ENCODE results near the gene STK17A.
"Not testable (repeated sequence)": the region's sequence is repeated elsewhere in the genome, so short reads cannot be mapped to it uniquely, and the experiment has no call there.

Gene STK17A

DNA sequence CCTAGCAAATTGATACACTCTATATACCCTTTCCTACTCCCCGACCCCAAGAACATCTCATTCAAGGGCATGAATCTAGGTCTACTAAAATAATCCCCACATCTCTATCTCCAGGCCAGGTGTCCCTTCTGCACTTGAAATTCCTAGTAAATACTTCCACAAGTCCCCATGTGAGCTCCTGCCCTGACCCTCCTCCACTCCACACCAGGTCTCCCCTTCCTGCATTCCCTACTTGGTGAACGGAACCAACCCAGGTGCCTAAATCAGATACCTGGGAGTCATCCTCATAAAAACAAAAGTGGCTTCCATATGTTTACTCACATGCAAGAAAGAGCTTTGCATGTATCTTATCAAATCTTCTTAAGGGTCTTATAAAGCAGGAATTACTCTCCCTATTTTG is 77.2 kb downstream of the STK17A start:
- DNase-seq = no peak

DNA sequence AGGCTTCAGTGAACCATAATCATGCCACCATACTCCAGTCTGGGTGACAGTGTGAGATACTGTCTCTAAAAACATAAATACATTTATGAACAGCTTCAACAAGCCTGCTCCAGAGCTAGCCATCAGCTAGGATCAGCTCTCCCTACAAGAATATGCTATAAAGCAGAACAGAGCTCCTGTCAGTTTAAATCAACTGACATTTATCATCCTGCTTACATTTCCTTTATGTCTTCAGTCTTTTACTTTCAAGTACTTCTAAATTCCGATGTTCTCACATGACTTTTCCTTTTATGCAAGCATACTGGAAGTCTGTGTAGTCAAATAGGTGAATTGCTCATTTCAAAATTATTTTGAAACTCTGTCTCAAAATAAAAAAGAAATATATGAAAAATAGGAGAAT is 81.8 kb downstream of the STK17A start:
- DNase-seq = no peak

DNA sequence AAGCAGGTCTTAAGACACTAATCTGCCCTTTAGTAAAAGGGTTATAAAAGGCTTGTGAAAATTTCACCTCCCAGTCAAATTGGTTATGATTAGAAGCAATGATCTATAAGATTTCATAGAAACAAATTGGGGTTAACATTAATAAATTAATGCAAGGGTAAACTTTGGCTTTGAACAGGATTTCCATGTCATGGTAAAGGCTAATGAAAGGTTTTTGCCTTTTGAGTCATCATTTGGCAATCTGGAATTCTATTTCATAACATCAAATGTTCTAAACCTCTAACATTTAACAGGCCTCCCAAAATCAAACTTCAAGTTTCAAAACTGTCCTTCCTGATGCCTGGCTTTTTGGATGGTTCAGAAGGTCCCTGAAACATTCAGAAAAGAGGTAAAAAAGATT is 84.0 kb downstream of the STK17A start:
- DNase-seq = no peak

DNA sequence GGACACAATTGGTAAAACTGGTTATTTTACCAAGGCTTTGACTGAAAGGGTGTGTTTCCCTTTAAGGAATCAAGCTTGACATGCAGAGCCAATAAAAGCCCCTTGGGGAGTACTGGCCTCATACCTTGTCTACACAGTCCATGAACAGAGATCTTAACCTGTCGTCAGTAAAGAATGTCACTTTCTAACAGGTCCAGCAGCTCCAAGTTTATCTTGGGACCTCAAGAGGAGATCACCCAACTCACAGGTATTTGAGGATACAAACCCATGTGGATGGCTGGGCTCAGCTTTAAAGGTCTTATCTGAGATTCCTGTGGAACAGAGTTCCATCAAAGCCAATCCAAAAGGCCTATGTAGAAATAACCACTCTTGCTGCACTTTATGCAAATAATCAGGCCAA is 85.1 kb downstream of the STK17A start:
- no peak for DNase-seq

DNA sequence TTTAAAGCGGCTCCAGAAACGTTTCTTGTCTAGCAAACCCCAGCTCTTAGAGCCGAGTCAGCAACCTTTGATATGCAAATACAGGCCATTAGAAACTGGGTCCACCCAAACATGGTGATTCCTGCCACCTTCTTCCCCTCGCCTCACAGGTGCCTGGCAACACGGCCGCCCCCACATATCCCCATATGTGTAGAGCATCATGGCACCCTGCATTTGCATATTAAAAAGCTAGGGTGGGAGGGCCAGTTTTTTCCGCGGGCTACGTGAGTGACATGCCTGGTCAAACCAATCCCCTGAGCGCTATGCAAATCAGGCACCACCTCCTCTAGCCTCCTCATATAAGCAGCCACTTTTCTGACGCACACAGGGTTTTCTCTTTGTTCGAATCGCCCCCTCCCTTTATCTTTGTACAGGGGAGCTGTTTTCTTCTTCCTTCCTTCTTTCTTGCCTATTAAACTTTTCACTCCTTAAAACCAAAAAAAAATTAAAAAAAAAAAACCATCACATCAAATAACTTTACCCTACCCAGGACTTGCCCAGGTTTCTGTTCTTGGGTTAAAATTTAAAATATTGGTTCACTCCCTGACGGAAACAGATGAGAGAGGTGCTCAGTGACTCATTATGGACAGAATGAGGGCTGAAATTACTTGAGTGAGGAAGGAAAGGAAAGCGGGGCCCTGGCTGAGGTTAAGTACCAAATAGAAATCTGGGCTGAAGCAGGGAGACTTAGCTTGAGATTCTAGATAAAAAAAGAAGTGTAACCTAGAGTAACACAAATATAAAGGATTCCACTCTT is 86.6 kb downstream of the STK17A start:
- DNase-seq = peak; percentile 64

DNA sequence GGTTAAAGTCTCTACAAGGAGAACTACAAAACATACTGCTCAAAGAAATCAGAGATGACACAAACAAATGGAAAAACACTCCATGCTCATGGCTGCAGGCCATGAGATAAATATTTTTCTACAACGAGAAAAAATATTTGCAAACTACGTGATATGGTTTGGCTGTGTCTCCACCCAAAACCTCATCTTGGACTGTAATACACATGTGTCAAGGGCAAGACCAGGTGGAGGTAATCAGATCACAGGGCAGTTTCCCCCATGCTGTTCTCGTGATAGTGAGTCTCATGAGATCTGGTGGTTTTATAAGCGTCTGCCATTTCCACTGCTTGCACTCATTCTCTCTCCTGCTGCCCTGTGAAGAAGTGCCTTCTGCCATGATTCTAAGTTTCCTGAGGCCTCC is 88.6 kb downstream of the STK17A start:
- no peak for DNase-seq

DNA sequence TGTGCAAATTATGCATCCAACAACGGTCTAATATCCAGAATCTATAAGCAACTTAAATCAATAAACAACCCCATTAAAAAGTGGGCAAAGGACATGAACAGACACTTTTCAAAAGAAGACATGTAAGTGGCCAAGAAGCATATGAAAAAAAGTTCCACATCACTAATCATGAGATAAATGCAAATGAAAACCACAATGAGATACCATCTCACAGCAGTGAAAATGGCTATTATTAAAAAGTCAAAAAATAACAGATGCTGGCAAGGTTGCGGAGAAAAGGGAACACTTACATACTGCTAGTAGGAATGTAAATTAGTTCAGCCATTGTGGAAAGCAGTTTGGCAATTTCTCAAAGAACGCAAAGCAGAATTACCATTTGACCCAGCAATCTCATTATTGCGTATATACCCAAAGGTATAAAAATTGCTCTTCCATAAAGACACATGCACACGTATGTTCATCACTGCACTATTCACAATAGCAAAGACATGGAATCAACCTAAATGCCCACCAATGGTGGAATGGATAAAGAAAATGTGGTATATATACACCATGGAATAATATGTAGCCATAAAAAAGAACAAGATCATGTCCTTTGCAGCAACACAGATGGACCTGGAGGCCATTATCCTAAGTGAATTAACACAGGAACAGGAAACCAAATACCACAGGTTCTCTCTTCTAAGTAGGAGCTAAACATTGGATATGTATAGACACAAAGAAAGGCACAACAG is 90.5 kb downstream of the STK17A start:
- not testable (repeated sequence) for DNase-seq

DNA sequence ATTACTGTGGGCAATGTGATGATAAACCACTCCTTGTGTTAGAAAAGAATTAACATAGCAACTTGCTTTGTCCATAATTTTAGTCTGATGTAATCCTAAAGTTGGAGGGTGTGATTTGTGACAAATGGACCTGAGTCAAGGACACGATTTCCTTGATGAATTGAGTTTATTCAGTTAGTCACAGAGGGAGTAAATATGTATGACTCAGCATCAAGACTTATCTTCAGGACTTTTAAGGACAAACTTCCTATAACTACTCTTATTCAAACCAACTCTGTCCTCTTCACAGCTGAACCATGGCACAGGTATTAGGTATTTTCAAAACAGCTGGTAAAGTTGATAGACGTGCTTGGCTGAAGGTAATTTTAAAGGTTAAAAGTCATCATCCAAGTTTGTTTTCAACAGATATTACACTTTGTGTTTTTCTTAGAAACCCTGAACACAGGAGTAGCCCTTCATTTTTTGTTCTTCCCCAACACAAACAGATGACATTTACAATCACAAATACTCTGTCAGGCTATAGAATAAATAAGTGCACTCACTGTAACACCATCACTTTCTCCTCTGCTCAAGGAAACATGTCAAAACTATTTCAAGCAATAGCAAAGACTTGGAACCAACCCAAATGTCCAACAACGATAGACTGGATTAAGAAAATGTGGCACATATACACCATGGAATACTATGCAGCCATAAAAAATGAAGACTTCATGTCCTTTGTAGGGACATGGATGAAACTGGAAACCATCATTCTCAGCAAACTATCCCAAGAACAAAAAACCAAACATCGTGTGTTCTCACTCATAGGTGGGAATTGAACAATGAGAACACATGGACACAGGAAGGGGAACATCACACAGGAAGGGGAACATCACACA is 91.9 kb downstream of the STK17A start:
- no peak for DNase-seq

All from T-helper 9 cell (primary cell).